KBM-7 (cell line): ENCODE results near the gene ASPHD1.
"Not testable (repeated sequence)": the region's sequence is repeated elsewhere in the genome, so short reads cannot be mapped to it uniquely, and the experiment has no call there.

Experiments used
- DNase-seq: peaks from one replicate; pipeline ENCODE4 v3.0.0-alpha.2; 2015
- in situ Hi-C: fragments of 300-500 bp; cut with MboI; formaldehyde crosslinking; loops from 2 replicates; pipeline ENCODE4 v1.14.3; 2020; ENCODE audit warnings: low sequenced_read_pairs, low pct_unique_long_range_greater_than_20kb, mixed read lengths

ASPHD1 gene

DNA sequence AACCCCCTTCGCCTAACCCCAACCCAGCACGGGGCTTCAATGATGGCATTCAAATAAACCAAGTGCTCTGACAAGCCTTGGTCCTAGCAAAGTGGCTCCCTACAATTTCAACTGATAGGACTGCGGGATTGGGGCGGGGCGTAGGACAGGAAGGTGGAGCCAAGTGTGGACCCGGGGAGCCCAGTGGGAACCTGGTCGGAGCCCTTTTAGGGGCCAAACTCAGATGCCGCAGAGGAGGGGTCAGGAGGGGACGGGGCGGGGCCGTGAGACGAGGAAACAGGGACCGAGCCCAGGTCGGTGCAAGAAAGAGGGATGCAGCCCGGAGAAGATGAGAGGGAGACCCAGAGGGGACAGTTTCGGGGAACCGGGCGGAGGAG lies 24.1 kb upstream of the ASPHD1 start:
- in situ Hi-C loops: no loop called here
- no peak for DNase-seq

DNA sequence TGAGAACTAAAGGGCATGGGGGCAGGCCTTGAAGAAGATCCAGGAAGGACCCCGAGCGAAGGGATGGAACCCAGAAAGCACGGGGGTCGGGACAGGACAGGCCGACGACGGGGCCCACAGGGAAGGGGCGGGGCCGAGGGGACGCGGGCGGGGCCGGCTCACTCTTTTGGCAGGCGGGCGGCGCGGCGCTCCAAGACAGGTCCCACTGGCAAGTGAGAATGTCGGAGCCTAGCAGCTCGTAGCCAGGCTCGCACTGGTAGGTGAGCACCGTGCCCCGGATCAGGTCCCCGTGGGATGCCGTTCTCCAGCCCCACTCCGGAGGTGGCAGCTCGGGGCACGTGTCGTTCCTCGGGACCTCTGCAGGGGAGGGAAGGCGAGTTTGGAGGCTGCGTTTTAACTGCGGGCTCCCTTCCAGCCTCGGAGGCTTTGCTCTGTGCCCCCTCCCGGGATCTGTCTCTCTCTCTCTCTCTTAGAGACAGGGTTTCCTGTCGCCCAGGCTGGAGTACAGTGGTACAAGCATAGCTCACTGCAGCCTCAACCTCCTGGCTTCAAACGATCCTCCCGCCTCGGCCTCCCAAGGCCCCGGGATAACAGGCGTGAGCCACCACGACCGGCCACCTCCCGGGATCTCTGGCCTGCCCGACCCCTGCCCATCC lies 23.6 kb upstream of the ASPHD1 start:
- in situ Hi-C loops: no loop called here
- DNase-seq: no peak

- peak; percentile 46 for DNase-seq
- in situ Hi-C loops: no loop called here
Observed at GRCh38 chr16:29877266-29877961, 22.9 kb upstream of the ASPHD1 start.

DNA sequence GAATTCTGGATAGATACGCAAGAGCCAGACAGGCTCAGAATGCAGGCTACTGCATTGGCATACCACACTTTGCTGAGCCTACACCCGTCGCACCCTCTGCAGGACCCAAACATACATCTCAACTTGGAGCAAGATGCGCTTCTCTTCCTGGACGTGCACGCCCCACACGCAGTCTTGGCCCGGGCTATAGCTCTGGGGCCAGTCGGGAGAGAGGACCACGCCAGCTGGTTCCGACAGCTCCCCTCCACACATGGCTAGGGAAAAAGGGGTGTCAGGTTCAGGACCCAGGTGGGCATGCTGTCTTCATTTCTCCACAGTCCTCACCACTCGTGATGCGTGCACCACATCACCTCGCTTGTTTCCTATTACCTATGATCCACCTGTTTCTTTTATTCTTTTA lies 22.1 kb upstream of the ASPHD1 start:
- no peak for DNase-seq
- in situ Hi-C loops: no loop called here

GRCh38 chr16:29881050-29881449 lies 19.2 kb upstream of the ASPHD1 start:
- no peak for DNase-seq
- in situ Hi-C loops: no loop called here

DNA sequence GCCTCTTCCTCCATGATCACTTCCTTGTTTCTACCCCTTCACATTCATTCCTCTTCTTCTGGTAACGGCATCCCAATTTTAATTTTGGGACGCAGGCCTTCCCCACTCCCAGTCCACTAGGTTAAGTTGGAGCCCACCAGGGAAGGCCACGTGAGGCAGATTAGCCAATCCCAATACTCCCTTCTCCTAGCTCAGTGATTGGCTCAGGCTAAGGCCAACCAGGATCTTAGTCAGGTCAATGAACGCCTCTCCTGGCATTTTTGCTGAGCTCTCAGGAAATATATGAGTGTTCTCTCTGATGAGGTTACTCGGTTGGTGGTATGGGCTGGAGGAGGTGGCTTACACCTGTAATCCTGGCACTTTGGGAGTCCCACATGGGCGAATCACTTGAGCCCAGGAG lies 16.3 kb upstream of the ASPHD1 start:
- DNase-seq: no peak
- in situ Hi-C loops: no loop called here

DNA sequence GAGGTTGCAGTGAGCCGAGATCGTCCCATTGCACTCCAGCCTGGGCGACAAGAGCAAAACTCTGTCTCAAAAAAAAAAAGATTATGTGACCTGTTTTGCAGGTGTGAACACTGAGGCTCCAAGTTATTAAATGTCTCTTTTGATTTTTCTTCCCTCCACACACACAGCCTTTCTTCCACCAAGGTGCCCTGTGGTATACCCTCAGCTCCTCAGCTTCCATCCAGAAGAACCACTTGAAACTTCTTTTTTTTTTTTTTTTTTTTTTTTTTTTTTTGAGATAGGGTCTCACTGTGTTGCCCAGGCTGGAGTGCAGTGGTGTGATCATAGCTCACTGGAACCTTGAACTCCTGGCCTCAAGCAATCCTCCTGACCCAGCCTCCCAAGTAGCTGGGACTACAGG lies 10.9 kb upstream of the ASPHD1 start:
- in situ Hi-C loops, DNase-seq: not testable (repeated sequence)

DNA sequence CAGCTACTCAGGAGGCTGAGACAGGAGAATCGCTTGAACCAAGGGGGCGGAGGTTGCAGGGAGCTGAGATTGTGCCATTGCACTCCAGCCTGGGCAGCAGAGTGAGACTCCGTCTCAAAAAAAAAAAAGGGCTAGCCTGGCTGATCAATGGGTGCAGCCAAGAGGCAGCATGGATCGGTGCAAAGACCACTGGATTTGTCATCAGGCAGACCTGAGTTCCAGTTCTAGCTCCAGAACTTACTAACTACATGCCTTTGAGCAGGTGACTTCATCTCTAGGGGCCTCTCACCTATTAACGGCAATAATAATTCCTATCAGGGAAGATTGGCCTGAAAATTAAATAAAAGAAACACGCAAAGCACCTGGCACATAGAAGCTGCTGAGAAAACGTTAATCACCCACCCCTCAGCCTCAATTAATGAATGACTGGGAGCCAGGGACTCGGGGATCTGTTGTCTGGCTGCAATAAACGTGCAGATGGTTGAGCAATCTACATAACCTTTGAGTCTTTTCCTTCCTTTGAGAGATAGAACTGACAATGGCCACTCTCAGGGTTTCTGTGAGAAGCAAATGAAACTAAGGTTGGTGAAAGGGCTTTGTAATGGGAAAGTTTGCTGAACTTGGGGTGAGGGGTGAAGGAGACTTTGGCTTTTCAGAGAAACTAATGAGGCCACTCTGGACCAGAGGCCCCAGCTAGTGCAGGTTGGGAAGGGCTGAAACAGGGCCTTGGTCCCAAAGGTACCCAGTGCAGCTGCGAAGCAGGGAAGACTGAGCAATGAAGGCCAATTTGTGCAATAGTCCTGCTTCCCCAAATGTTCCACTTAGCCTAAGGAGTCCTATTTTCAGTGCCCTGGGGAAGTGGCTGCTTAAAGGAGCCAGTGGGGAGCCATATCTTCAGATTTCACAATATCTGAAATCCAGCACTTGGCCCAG lies 8.5 kb upstream of the ASPHD1 start:
- no peak for DNase-seq
- in situ Hi-C loops: loop anchor here (10.0 kb wide), 1 partner anchor 57 kb away; no protein-coding TSS in a partner anchor

DNA sequence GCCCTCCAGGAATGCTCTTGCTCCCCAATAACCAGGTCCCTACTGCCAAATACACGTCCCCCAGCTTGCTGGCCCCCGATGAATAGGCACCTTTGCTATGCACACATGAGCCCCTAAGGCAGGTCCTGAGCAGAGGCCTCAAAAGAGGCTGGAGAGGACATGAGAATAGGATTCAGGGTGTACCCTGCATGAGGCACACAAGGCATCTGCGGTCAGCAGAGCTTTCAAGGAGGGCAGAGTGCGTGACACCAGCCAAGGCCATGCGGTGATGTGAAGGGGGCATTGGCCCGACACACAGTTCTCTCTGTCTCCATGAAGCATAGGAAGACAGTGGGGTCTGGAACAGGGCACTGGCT lies 7.9 kb upstream of the ASPHD1 start:
- DNase-seq: no peak
- in situ Hi-C loops: loop anchor here (10.0 kb wide), 1 partner anchor 58 kb away; no protein-coding TSS in a partner anchor

- in situ Hi-C loops: loop anchor here (10.0 kb wide), 1 partner anchor 59 kb away; no protein-coding TSS in a partner anchor
Observed at GRCh38 chr16:29893553-29893952, 6.7 kb upstream of the ASPHD1 start.

DNA sequence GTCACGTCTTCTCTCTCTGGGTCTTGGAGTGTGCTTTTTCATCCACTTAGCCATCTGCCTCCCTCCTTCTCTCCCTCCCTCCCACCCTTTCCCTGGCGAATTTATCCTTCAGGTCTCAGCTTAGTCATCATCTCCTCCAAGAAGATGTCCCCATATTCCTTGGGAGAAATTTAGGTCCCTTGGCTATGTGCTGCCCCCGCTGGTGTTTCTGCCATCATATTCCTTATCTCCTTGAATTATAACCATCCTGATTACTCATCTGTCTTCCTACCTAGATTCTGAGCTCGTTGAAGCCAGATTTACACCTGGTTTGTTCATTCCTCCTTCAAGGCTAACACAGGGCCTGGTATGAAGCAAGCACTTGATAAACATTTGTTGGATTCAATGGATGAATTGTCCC lies 5.9 kb upstream of the ASPHD1 start:
- in situ Hi-C loops: loop anchor here (10.0 kb wide), 1 partner anchor 60 kb away; no protein-coding TSS in a partner anchor

More at GRCh38 chr16:29893553-29893952, 6.7 kb upstream of the ASPHD1 start:
- no peak for DNase-seq

GRCh38 chr16:29896841-29897240 lies 3.4 kb upstream of the ASPHD1 start:
- in situ Hi-C loops: loop anchor here (10.0 kb wide), 1 partner anchor 62 kb away; no protein-coding TSS in a partner anchor
- DNase-seq: no peak

More for the DNA sequence above, 5.9 kb upstream of the ASPHD1 start:
- DNase-seq: no peak

DNA sequence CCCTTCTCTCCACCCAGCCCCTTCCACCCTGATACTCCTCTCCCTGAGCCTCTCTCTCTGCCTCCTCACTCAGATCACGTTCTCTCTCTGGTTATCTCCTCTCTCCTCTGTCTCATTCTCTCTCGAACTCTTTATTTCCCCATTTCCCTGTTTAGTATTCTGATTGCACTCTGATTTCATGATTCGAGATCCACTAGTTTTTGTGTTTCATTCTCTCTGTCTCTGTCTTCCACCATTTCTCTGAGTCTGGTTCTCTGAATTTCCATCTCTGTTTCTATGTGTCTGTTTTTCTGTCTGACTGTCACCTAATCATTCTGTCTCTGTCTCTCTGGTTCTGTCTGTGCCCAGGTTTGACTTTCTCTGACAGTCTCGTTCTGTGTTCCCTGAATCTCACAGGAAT lies 3.0 kb upstream of the ASPHD1 start:
- in situ Hi-C loops: loop anchor here (10.0 kb wide), 1 partner anchor 63 kb away; no protein-coding TSS in a partner anchor
- no peak for DNase-seq

DNA sequence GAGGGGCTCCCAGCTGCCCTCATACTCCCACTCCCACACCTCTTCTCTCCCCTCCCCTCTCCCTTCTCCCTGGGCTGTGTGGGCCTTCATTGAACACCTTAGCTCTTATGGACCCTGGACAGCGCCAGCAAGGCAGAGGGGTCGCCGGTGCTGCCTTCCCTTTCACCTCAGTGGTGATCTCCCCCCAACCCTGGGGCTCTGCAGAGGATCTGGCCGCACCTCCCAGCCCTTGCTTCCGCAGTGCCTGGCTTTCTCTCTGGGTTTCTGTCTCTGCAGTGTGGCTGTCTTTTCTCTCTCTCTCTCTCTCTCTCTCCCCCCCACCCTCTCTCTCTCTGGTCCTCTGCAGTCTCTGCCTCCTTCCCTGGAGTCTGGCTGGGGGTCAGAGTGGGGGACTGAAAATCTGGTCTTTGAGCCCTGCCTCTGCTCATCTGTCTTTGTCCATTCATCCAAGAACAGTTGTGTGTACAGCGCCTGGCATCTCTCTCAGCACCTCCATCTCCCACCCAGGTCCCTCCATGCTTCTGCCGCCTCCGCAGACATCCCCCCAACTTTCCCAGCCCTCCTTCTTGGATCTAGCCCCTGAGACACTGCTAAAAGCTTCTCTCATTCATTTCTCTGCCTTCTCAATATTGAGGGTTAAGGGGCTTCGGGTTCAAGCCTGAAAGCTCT lies 2.0 kb upstream of the ASPHD1 start:
- in situ Hi-C loops: loop anchor here (10.0 kb wide), 1 partner anchor 63 kb away; no protein-coding TSS in a partner anchor
- DNase-seq: no peak

DNA sequence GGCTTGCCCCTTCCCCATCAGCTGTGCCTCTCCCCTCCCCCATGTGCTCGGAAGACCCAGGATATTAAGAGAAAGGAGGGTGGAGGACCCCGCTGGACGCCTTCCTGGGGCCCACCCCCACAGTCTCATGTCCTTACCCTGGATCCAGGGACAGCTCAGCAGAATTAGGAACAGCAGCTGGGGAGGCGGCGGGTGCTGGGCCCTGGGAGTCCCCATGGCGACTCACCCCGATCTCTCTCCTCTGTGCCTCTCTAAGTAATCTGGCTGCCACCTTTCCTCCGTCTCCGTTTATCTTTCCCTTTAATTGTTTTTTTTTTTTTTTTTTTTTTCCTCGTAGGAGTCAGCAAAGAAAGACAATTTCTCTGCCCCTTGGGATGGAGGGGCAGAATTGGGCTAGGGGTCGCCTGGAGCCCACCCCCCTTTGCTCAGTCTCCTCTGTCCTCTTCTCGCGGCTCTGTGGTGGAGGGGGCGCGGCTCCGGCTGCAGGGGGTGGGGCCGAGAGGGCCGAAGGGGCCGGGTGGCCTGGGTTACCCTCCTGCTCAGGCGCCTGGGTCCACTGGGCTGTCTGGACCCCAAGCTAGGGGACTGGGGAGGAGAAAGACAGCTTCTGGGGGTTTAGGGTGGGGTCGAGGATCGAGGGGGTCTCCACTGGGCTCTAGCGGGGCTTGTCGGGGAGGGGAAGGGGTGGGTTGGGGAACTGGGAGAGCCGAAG lies 1.3 kb upstream of the ASPHD1 start:
- in situ Hi-C loops: loop anchor here (10.0 kb wide), 1 partner anchor 64 kb away; no protein-coding TSS in a partner anchor
- peak; percentile 28 for DNase-seq

DNA sequence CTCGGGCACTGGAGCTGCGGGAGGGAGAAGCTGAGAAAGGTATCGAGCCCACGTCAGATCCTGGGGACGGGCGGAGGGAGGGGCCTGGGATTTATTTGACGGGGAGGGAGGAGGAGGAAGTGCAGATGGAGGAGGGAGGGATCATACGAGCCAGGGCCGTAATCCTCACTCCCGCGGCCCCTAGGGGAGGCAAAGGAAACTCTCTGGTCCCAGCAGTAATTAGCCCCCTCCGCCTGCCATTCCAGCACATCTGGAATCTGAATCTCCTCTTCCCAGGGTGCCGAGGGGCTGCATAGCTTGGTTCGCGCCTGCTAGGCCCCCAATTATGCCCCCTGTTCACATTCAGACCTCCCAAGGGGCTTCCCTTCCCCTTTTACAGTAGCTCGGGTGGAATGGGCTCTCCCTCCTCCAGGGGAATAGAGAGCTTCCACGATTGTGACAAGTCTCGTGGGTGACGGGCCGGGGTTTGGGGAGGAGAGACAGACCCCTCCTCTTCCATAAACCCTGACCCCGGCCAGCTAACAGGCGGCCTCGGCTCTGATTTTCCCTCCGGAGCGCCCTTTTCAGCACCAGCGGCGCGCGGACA lies 679 bp upstream of the ASPHD1 start, which contains the start of gene SEZ6L2:
Gene SEZ6L2, minus strand, starts transcription at position 35 of the 586 bp plus-strand sequence. CDS start 531 bp downstream, outside the sequence.
- DNase-seq: peak; percentile 96
- in situ Hi-C loops: loop anchor here (10.0 kb wide), 1 partner anchor 65 kb away; no protein-coding TSS in a partner anchor

DNA sequence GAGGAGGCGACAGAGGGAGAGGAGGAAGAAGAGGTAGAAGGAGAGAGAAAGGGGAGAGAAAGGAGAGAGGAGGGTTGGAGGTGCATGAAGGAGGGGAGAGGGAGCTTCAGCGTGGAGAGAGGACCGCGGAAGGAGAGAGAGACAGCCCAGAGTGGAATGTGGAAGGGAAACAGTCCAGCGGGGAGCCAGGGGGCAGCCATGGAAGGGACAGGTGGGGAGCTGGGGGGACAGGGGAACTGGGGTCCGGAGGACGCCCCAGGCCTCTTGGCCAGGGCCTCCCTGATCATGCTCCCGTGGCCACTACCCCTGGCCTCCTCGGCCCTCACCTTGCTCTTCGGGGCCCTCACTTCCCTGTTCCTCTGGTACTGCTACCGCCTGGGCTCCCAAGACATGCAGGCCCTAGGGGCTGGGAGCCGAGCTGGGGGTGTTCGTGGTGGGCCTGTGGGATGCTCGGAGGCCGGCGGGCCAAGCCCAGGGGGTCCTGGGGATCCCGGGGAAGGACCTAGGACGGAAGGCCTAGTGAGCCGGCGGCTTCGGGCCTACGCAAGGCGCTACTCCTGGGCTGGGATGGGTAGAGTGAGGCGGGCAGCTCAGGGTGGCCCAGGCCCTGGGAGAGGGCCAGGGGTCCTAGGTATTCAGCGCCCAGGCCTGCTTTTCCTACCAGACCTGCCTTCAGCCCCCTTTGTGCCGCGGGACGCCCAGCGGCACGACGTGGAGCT lies 759 bp downstream of the ASPHD1 start:
- in situ Hi-C loops: no loop called here
- DNase-seq: no peak
